NCI-H2081 (cell line): ENCODE data around the gene INHBB.
A peak's percentile ranks its signal among the peaks of the same experiment; 100 is the strongest.
"Not testable (repeated sequence)": the region's sequence is repeated elsewhere in the genome, so short reads cannot be mapped to it uniquely, and the experiment has no call there.

Experiments
- DNase-seq, 2 experiments: peaks; one replicate each; lab custom pipeline; 2025; lab: John Stamatoyannopoulos, UW

Gene INHBB

GRCh38 chr2:120346026-120346666 lies at the start of gene INHBB:
TSS of gene INHBB (plus strand) at chr2:120346136. CDS start at chr2:120346189, 53 bp downstream.
- DNase-seq = peak in 1 of 2 experiments; percentile 58

- no peak for DNase-seq
Measured at GRCh38 chr2:120298173-120298835, 47.6 kb upstream of the INHBB start.

DNA sequence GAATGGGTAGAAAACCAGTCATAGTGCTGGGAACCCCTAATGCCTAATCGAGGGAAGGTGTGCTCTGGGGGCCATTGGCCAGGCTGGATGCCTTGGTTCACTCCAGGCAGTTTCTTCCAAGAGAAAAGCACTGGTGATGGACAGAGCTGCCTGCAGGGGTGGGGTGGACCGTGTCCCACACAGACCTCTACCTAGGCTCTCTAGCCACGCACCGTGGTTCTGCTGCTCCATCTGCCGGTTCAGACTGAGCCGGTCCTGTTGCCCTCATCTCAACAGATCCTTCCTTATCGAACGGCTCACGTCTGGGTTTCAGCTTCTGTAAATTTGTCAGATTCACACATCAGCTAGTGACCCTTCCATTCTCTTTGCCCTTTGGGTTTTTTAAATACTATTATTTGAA lies 46.9 kb upstream of the INHBB start:
- no peak for DNase-seq

GRCh38 chr2:120299561-120299960 lies 46.4 kb upstream of the INHBB start:
- no peak for DNase-seq

DNA sequence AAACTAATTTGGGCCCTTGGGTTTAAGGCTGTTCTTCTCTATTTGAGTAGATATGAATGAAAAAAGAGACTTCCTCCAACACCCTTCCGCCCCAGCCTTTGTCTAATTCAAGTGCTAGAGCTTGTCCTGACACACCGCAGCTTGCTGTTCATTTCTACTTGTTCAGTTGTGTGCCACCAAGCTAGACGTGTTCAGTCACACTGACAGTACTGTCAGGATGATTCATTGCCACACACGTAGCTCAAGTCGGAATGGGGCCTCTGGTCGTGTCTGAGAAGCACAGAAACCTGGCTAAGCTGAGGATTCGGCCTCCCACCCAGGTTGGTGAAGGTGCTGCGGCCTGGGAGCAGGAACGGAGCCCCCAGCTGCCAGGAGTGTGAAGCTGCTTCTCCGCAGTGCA lies 45.6 kb upstream of the INHBB start:
- DNase-seq = no peak

- DNase-seq = no peak
Measured at GRCh38 chr2:120301284-120301683, 44.7 kb upstream of the INHBB start.

GRCh38 chr2:120302301-120302700 lies 43.6 kb upstream of the INHBB start:
- DNase-seq = no peak

DNA sequence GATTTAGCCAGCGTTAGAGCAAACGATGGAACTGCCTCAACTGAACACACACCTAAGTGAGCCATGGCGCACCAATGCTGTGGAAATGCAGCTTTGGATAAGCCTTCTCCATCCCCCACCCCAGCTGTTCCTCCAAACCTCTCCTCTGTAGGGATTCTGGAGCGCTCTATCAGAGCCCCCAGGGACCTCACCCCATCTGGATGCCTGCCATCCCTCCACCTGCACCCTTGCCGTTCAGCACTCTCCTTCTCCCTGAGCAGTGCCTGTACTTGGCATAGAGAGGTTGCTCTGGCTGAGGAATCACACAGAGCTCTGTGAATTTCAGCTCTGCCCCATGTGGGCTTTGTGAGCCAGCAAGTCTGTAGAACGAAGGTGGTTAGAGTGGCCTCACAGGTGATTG lies 42.8 kb upstream of the INHBB start:
- DNase-seq = no peak

DNA sequence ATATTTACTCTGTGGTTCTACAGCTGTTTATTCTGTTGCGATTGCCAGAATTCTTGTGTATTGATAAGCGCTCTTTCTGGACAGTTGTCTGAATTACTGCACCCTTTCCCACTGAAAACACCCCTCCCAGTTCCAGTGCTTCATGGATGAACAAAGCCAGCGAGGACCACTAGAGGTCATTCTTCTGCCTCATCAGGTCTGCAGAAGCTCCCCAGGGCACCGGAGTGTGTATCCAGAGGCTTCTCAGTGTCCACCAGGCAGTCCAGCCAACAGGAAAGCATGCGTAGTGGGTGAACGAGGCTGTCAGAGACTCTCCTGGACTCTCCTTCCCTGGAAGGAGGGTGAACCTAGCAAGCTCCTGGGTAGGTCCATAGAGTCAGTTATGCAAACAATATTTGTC lies 40.6 kb upstream of the INHBB start:
- peak in 1 of 2 experiments; percentile 7 for DNase-seq

- DNase-seq = no peak
Measured at GRCh38 chr2:120305937-120306490, 39.9 kb upstream of the INHBB start.

- no peak for DNase-seq
Measured at GRCh38 chr2:120307482-120307881, 38.5 kb upstream of the INHBB start.

GRCh38 chr2:120308038-120308910 lies 37.7 kb upstream of the INHBB start:
- DNase-seq = no peak

DNA sequence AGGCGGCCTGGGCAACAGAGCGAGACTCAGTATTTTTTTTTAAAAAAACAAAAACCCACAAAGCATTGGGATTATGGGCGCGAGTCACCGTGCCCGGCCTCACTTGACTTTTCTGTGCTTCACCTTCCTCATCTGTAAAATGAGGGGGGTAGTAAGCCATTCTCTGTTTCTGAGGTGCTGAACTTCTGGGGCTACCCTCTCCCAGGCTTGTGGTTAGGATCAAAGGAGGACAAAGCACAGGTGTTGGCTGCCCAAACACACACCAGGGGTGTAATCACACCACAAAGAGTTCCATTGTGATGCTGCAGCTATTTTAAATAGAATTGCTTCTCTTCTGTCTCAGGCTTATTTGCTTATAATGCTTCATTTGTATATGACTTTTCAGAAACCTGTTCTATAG lies 35.8 kb upstream of the INHBB start:
- peak in 1 of 2 experiments; percentile 21 for DNase-seq

DNA sequence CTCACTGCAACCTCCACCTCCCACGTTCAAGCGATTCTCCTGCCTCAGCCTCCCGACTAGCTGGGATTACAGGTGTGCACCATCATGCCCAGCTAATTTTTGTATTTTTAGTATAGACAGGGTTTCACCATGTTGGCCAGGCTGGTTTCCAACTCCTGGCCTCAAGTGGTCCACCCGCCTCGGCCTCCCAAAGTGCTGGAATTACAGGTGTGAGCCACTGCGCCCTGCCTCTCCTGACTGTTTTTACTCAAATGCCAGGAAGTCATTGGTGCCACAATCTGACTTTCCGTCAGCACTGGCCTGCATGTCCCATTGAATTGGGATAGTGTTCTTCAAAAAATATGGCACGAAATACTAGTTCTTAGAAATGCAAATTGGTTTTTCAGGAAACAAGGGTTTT lies 35.1 kb upstream of the INHBB start:
- not testable (repeated sequence) for DNase-seq

GRCh38 chr2:120312076-120312475 lies 33.9 kb upstream of the INHBB start:
- DNase-seq = no peak

DNA sequence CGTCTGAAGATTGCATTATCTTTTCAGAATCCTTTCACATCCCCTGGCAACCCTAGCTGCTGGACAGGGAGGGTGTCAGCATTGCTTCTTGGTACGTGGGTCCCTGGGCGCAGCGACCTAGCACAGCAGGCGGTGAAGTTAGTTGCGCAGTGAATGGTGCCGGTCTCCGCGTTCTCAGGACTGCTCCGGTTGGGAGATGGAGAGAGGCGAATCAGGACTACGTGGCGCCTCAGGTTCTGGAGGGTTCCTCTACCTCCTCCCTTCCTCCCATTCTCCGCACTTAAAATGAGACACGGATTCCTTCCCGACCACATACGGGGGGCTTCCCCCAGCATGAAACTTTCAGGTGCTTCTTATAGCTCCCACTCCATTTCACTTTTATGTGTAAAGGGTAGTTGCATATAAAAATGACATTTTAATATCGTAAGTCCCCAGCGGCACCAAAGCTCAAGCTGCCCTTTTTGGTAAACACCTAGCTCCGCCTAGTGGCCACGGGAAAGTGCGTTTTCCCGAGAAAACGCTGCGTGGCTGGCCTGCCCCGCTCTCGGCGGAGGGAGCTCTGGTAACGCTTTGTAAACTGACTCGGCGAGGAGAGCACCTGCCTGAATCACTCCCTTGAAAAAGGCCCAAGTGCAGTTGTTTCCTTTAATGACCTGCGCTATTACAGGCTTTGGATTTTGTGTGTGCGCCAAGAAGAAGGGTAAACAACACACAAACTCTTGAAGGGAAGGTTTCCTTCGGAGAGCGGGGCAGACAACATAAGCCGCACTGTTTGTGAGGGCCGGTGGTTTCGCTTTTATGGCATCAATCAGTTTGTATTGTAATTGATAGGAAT lies 32.9 kb upstream of the INHBB start:
- peak; percentile 65 to 86 for DNase-seq

GRCh38 chr2:120313695-120314615 lies 32.0 kb upstream of the INHBB start:
- DNase-seq = no peak

GRCh38 chr2:120314690-120315366 lies 31.1 kb upstream of the INHBB start:
- no peak for DNase-seq

GRCh38 chr2:120315367-120316033 lies 30.4 kb upstream of the INHBB start:
- no peak for DNase-seq
